HPDE6-E6E7 (cell line): ENCODE data around the gene FUT2.
"Not testable (repeated sequence)": the region's sequence is repeated elsewhere in the genome, so short reads cannot be mapped to it uniquely, and the experiment has no call there.

Experiments used
- DNase-seq: peaks from one replicate; pipeline ENCODE4 v3.0.0; 2011; ENCODE audit warnings: missing footprints; ENCODE audit errors: extremely low spot score

The FUT2 gene

GRCh38 chr19:48702701-48703100, 6.9 kb downstream of the FUT2 start:
- no peak for DNase-seq

GRCh38 chr19:48703316-48703715, 7.5 kb downstream of the FUT2 start:
- DNase-seq, result no peak

- no peak for DNase-seq
Measured at GRCh38 chr19:48705431-48705830, 9.7 kb downstream of the FUT2 start.

GRCh38 chr19:48708471-48708870, 12.7 kb downstream of the FUT2 start:
- no peak for DNase-seq

- no peak for DNase-seq
Measured at GRCh38 chr19:48711106-48711662, 15.4 kb downstream of the FUT2 start.

- no peak for DNase-seq
Measured at GRCh38 chr19:48713041-48713863, 17.5 kb downstream of the FUT2 start.

- peak; percentile 99 for DNase-seq
Measured at GRCh38 chr19:48713864-48714755, 18.3 kb downstream of the FUT2 start.

- no peak for DNase-seq
Measured at GRCh38 chr19:48714759-48715675, 19.2 kb downstream of the FUT2 start.

- DNase-seq, result no peak
Measured at GRCh38 chr19:48715681-48716171, 20.0 kb downstream of the FUT2 start.

- DNase-seq, result no peak
Measured at GRCh38 chr19:48716562-48717291, 21.0 kb downstream of the FUT2 start.

GRCh38 chr19:48718106-48718505, 22.3 kb downstream of the FUT2 start:
- not testable (repeated sequence) for DNase-seq

- DNase-seq, result no peak
Measured at GRCh38 chr19:48718711-48719231, 23.0 kb downstream of the FUT2 start.

GRCh38 chr19:48719263-48720171, 23.7 kb downstream of the FUT2 start, which contains the start of gene MAMSTR:
TSS of gene MAMSTR (minus strand) at chr19:48719725. CDS start at chr19:48719031, 694 bp downstream.
- DNase-seq, result no peak

GRCh38 chr19:48720251-48720612, 24.5 kb downstream of the FUT2 start:
- no peak for DNase-seq

GRCh38 chr19:48720613-48721296, 25.0 kb downstream of the FUT2 start:
- DNase-seq, result peak; percentile 75

- no peak for DNase-seq
Measured at GRCh38 chr19:48722196-48722708, 26.5 kb downstream of the FUT2 start.

GRCh38 chr19:48724796-48725753, 29.3 kb downstream of the FUT2 start:
- no peak for DNase-seq
